GM23248 (cell line): Measurements from ENCODE around the gene TPBGL. TPM values are rescaled to one million over a fixed set of nuclear protein-coding genes. Genes with fewer than 3 reads are reported as not detected.

Source experiments
- DNase-seq: peaks from one replicate; pipeline ENCODE4 v3.0.0-alpha.2; 2015
- H2AFZ ChIP-seq: fragments of 200-600 bp; sonication (generic); 2 replicates; pipeline ENCODE4 v1.6.1; 2016; ENCODE audit warnings: antibody characterized with exemption
- H3F3A ChIP-seq: fragments of 200-600 bp; sonication (generic); 2 replicates; pipeline ENCODE4 v1.6.1; 2016; ENCODE audit warnings: mild to moderate bottlenecking, antibody characterized with exemption, mixed run types; ENCODE audit not compliant: insufficient read depth
- H3K27ac ChIP-seq: fragments of 200-600 bp; sonication (generic); 2 replicates; pipeline ENCODE4 v1.5.1; 2016; ENCODE audit warnings: mild to moderate bottlenecking
- H3K27me3 ChIP-seq: fragments of 200-600 bp; sonication (generic); replicated peaks from 2 replicates; pipeline ENCODE4 v1.6.1; 2016; ENCODE audit warnings: mild to moderate bottlenecking; ENCODE audit not compliant: insufficient read depth
- H3K36me3 ChIP-seq: fragments of 200-600 bp; sonication (generic); 2 replicates; pipeline ENCODE4 v1.6.1; 2016; ENCODE audit warnings: low read depth, mild to moderate bottlenecking
- H3K4me1 ChIP-seq: fragments of 200-600 bp; sonication (generic); 2 replicates; pipeline ENCODE4 v1.6.1; 2016; ENCODE audit warnings: mild to moderate bottlenecking; ENCODE audit not compliant: insufficient read depth
- H3K4me2 ChIP-seq: fragments of 200-600 bp; sonication (generic); one replicate; pipeline ENCODE4 v1.6.1; 2016; ENCODE audit warnings: mild to moderate bottlenecking; ENCODE audit not compliant: unreplicated experiment
- H3K4me3 ChIP-seq: fragments of 200-600 bp; sonication (generic); 2 replicates; pipeline ENCODE4 v1.5.1; 2016; ENCODE audit warnings: mild to moderate bottlenecking
- H3K79me2 ChIP-seq: fragments of 200-600 bp; sonication (generic); 2 replicates; pipeline ENCODE4 v1.6.1; 2016; ENCODE audit warnings: mild to moderate bottlenecking; ENCODE audit not compliant: insufficient read depth
- H3K9ac ChIP-seq: fragments of 200-600 bp; sonication (generic); 2 replicates; pipeline ENCODE4 v1.6.1; 2016; ENCODE audit warnings: mild to moderate bottlenecking
- H3K9me2 ChIP-seq: fragments of 200-600 bp; sonication (generic); 2 replicates; pipeline ENCODE4 v1.6.1; 2016; ENCODE audit warnings: mixed run types, mild to moderate bottlenecking, moderate library complexity; ENCODE audit not compliant: insufficient read depth
- H3K9me3 ChIP-seq: fragments of 200-600 bp; sonication (generic); one replicate; pipeline ENCODE4 v1.6.1; 2017; ENCODE audit warnings: low read depth
- H4K20me1 ChIP-seq: fragments of 200-600 bp; sonication (generic); 2 replicates; pipeline ENCODE4 v1.6.0; 2016; ENCODE audit not compliant: insufficient read depth
- EZH2 ChIP-seq: fragments of 200-600 bp; sonication (generic); IDR thresholded peaks from 2 replicates; pipeline ENCODE4 v1.6.1; 2018; ENCODE audit warnings: antibody characterized with exemption, mild to moderate bottlenecking; ENCODE audit not compliant: insufficient read depth, poor library complexity, severe bottlenecking
- EZH2phosphoT487 ChIP-seq: fragments of 200-600 bp; sonication (generic); IDR thresholded peaks from 2 replicates; pipeline ENCODE4 v1.6.1; 2018; ENCODE audit warnings: antibody characterized with exemption, moderate library complexity, mild to moderate bottlenecking, low read depth; ENCODE audit not compliant: insufficient read depth
- WGBS, 2 experiments: methylation state at CpG; one replicate each; pipeline ENCODE4 v1.1.6; 2015 to 2017; ENCODE audit warnings: low lambda C conversion rate in 2 of 2, low coverage in 1 of 2; ENCODE audit errors: missing lambda C conversion rate in 2 of 2; 5-methylcytosine and 5-hydroxymethylcytosine counted together
- in situ Hi-C: fragments of 300-500 bp; cut with MboI; formaldehyde crosslinking; loops from 2 replicates; pipeline ENCODE4 v1.15.0; 2020
- polyA plus RNA-seq: library from polyadenylated mRNA; unstranded; fragments of >200 nt; fragmentation: Nextera tagmentation; extraction: Ambion mirVana; gene quantifications from 2 replicates; pipeline ENCODE4 v1.2.1, GENCODE V29; 2016
- total RNA-seq: library from RNA; depleted of rRNA; stranded (reverse); fragments of >200 nt; shearing (Covaris generic); gene quantifications from 2 replicates; pipeline ENCODE4 v1.2.3, GENCODE V29; 2014; rRNA removed

Gene TPBGL
- total and polyA plus RNA-seq, 2 experiments from 2014 or later: not detected

GRCh38 chr11:75289511-75289760, 48.9 kb downstream of the TPBGL start:
- no peak overlapping the region for H2AFZ ChIP-seq
- no peaks in the 10 kb centered on the region for H3K27me3 ChIP-seq
- no peaks in the 10 kb centered on the region for H3F3A ChIP-seq
- no peaks in the 10 kb centered on the region for H3K9me3 ChIP-seq
- no peak overlapping the region for H3K27ac ChIP-seq
- H3K9ac ChIP-seq: no peak overlapping the region
- no peak for DNase-seq
- H3K79me2 ChIP-seq: no peaks in the 10 kb centered on the region
- no peaks in the 10 kb centered on the region for H3K4me1 ChIP-seq
- TF ChIP-seq EZH2 (no peak), EZH2phosphoT487 (no peak)
- 62 to 63% methylated on average over 4 to 6 of the region's 6 CpGs for WGBS, 2 experiments
- in situ Hi-C loops: no loop called here
- no peak overlapping the region for H3K4me2 ChIP-seq
- H3K36me3 ChIP-seq: no peaks in the 10 kb centered on the region
- H3K9me2 ChIP-seq: no peaks in the 10 kb centered on the region
- H3K4me3 ChIP-seq: no peak overlapping the region
- no peaks in the 10 kb centered on the region for H4K20me1 ChIP-seq

DNA sequence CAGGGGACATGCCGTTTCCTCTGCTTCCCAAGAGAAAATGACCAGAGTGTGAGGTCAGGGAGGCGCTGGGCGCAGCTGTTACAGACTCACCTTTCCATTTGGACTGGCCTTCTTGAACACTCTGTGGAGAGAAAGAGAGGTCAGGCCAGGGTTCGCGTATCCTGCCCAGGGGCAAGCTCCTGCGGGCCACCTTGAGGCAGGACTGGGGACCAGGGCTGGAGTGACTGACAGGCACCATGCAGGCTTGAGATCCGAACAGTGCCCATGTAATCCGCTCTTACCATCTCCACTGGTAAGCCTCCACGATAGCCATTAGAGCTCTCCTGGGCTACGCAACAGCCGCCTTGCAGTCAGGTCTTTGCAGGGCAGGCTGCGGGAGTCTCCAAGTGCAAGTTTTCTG, 49.3 kb downstream of the TPBGL start:
- no peaks in the 10 kb centered on the region for H3K4me1 ChIP-seq
- no peaks in the 10 kb centered on the region for H3K9me3 ChIP-seq
- H3K9ac ChIP-seq: no peak overlapping the region
- no peaks in the 10 kb centered on the region for H3K79me2 ChIP-seq
- TF ChIP-seq EZH2: no peak
- in situ Hi-C loops: no loop called here
- no peaks in the 10 kb centered on the region for H4K20me1 ChIP-seq
- no peaks in the 10 kb centered on the region for H3K9me2 ChIP-seq
- no peaks in the 10 kb centered on the region for H3K27me3 ChIP-seq
- WGBS, 2 experiments: 91 to 96% methylated on average over 12 of the region's 12 CpGs
- H3K36me3 ChIP-seq: no peaks in the 10 kb centered on the region
- H3K27ac ChIP-seq: no peak overlapping the region
- H2AFZ ChIP-seq: no peak overlapping the region
- no peaks in the 10 kb centered on the region for H3F3A ChIP-seq
- no peak overlapping the region for H3K4me3 ChIP-seq
- no peak for DNase-seq
- H3K4me2 ChIP-seq: no peak overlapping the region

- no peak overlapping the region for H3K27ac ChIP-seq
- H3K9ac ChIP-seq: no peak overlapping the region
- no peaks in the 10 kb centered on the region for H4K20me1 ChIP-seq
- no peaks in the 10 kb centered on the region for H3K4me1 ChIP-seq
- no peaks in the 10 kb centered on the region for H3K36me3 ChIP-seq
- H3K4me3 ChIP-seq: no peak overlapping the region
- in situ Hi-C loops: no loop called here
- H3K79me2 ChIP-seq: no peaks in the 10 kb centered on the region
- H3K4me2 ChIP-seq: no peak overlapping the region
- no peak for DNase-seq
- no peaks in the 10 kb centered on the region for H3K9me2 ChIP-seq
- H3F3A ChIP-seq: no peaks in the 10 kb centered on the region
- no peaks in the 10 kb centered on the region for H3K27me3 ChIP-seq
- TF ChIP-seq EZH2phosphoT487 (no peak), EZH2 (no peak)
- 98% methylated on average over 6 of the region's 6 CpGs for WGBS, 2 experiments
- H2AFZ ChIP-seq: no peak overlapping the region
- H3K9me3 ChIP-seq: no peaks in the 10 kb centered on the region
Measured at GRCh38 chr11:75291741-75292140, 51.2 kb downstream of the TPBGL start.

- in situ Hi-C loops: no loop called here
- WGBS, 2 experiments: 98 to 100% methylated on average over 3 of the region's 3 CpGs
Measured at GRCh38 chr11:75292943-75293342, 52.4 kb downstream of the TPBGL start.

More at GRCh38 chr11:75292943-75293342, 52.4 kb downstream of the TPBGL start:
- no peak overlapping the region for H3K4me3 ChIP-seq
- H3F3A ChIP-seq: no peaks in the 10 kb centered on the region
- no peak overlapping the region for H3K9ac ChIP-seq
- H2AFZ ChIP-seq: no peak overlapping the region
- no peak for DNase-seq
- no peaks in the 10 kb centered on the region for H4K20me1 ChIP-seq
- H3K9me3 ChIP-seq: no peaks in the 10 kb centered on the region
- H3K27me3 ChIP-seq: no peaks in the 10 kb centered on the region
- TF ChIP-seq EZH2phosphoT487 (no peak), EZH2 (no peak)
- H3K4me2 ChIP-seq: no peak overlapping the region
- no peak overlapping the region for H3K27ac ChIP-seq
- H3K36me3 ChIP-seq: no peaks in the 10 kb centered on the region
- no peaks in the 10 kb centered on the region for H3K79me2 ChIP-seq
- no peaks in the 10 kb centered on the region for H3K9me2 ChIP-seq
- no peaks in the 10 kb centered on the region for H3K4me1 ChIP-seq

Other genes with a start within 250 kb of the TPBGL start
- not detected in 2 replicates for gene OR2AT4, start 143.9 kb upstream of the TPBGL start, total RNA-seq
- gene OR2AT4, start 143.9 kb upstream of the TPBGL start, polyA plus RNA-seq: not detected in 2 replicates
- not detected in 2 replicates for gene SLCO2B1, start 89.7 kb upstream of the TPBGL start, total RNA-seq
- not detected in 2 replicates for gene SLCO2B1, start 89.7 kb upstream of the TPBGL start, polyA plus RNA-seq
- gene ARRB1, start 110.9 kb downstream of the TPBGL start, total RNA-seq: 2.1 and 3.1 TPM in 2 replicates
- gene ARRB1, start 110.9 kb downstream of the TPBGL start, polyA plus RNA-seq: 2.0 and 2.2 TPM in 2 replicates
- 915 and 1,048 TPM in 2 replicates for gene RPS3, start 158.7 kb downstream of the TPBGL start, total RNA-seq
- gene RPS3, start 158.7 kb downstream of the TPBGL start, polyA plus RNA-seq: 896 and 915 TPM in 2 replicates
- gene KLHL35, start 192.4 kb downstream of the TPBGL start, total RNA-seq: 10.5 and 13.0 TPM in 2 replicates
- gene KLHL35, start 192.4 kb downstream of the TPBGL start, polyA plus RNA-seq: 5.7 and 6.3 TPM in 2 replicates